ENCODE data around the gene ARL1. TPM values are rescaled to one million over a fixed set of nuclear protein-coding genes. Genes with fewer than 3 reads are reported as not detected.
"Not testable (repeated sequence)": the region's sequence is repeated elsewhere in the genome, so short reads cannot be mapped to it uniquely, and the experiment has no call there.

The ARL1 gene
- 100 to 1,000 TPM; 111 to 121 TPM for total RNA-seq
- long read RNA-seq, donor 1, transcript ARL1-201 (6 exons, 3,241 nt), result major isoform, 36 of 41 reads
- long read RNA-seq, donor 1, partial matches to known transcripts, result 1 of 41 reads
- long read RNA-seq, donor 1, other reads (novel, unspliced or antisense), result 3 of 41 reads
- long read RNA-seq, donor 2, transcript ARL1-201 (6 exons, 3,241 nt), result major isoform, 128 of 144 reads
- long read RNA-seq, donor 2, partial matches to known transcripts, result 0 of 144 reads
- long read RNA-seq, donor 2, other reads (novel, unspliced or antisense), result 14 of 144 reads

- DNase-seq (ENCODE audit: low spot score), result peak; percentile 97
- intact Hi-C loops (cut with DNase I), result no loop called here
These were observed at the start of gene ARL1 for GRCh38 chr12:101407436-101408345. Gene ARL1, minus strand, starts transcription at chr12:101407772. Its CDS starts 127 bp downstream, at chr12:101407645.

- intact Hi-C loops (cut with DNase I), result no loop called here
These were observed 48.1 kb upstream of the ARL1 start for GRCh38 chr12:101455685-101456084.

GRCh38 chr12:101441461-101442224, 34.1 kb upstream of the ARL1 start:
- intact Hi-C loops (cut with DNase I), result no loop called here
- no peak for DNase-seq (ENCODE audit: low spot score)

More at GRCh38 chr12:101455685-101456084, 48.1 kb upstream of the ARL1 start:
- DNase-seq (ENCODE audit: low spot score), result no peak

DNA sequence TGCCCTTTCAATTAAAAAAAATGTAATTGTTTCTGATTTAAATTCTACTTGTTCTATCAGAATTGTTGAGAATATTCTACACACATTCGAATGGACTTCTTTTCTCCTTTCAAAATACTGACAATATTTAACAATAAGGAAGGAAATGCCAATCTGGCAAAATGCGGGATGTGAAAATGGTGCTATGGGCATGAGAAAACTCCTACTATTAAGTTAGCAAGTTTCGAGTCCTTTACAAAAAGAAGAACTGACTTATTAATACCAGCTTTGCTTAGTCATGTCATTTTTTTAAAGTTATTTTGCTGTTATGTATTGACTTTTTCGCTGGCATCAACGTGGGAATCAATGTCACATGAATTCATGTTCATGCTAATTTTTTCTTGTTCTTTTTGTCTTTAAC, 31.7 kb upstream of the ARL1 start:
- no peak for DNase-seq (ENCODE audit: low spot score)

DNA sequence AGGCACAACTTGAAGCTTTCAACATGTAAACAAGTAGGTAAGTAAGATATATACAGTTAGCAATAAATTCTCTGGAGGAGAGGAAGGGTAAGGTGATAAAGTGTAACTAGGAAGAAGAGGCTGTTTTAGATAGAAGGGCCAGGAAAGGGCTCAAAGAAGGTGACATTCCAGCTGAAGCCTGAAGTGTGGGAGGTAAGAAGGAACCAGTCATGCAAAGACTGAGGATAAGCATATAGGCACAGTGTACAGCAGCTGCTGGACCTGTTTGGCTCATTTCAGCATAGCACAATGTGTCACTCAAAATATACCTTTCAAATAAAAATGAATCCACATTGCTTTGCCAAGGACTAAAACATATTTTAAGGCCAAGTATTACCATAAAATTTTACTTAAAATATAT, 28.6 kb upstream of the ARL1 start:
- intact Hi-C loops (cut with DNase I), result no loop called here
- no peak for DNase-seq (ENCODE audit: low spot score)

More for the DNA sequence above, 31.7 kb upstream of the ARL1 start:
- intact Hi-C loops (cut with DNase I), result no loop called here

GRCh38 chr12:101430456-101430855, 22.9 kb upstream of the ARL1 start:
- no peak for DNase-seq (ENCODE audit: low spot score)
- intact Hi-C loops (cut with DNase I), result no loop called here

GRCh38 chr12:101424620-101425019, 17.0 kb upstream of the ARL1 start:
- DNase-seq (ENCODE audit: low spot score), result no peak
- intact Hi-C loops (cut with DNase I), result no loop called here

DNA sequence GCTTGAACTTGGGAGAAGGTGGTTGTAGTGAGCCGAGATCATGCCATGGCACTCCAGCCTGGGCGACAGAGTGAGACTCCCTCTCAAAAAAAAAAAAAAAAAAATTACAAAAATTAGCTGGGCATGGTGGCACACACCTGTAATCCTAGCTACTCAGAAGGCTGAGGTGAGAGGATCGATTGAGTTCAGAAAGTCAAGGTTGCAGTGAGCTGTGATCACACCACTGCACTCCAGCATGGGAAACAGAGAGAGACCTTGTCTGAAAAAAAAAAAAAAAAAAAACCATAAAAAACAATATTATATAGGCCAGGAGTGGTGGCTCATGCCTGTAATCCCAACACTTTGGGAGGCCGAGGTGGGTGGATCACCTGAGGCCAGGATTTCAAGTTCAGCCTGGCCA, 14.5 kb upstream of the ARL1 start:
- intact Hi-C loops (cut with DNase I); DNase-seq (ENCODE audit: low spot score): not testable (repeated sequence)

DNA sequence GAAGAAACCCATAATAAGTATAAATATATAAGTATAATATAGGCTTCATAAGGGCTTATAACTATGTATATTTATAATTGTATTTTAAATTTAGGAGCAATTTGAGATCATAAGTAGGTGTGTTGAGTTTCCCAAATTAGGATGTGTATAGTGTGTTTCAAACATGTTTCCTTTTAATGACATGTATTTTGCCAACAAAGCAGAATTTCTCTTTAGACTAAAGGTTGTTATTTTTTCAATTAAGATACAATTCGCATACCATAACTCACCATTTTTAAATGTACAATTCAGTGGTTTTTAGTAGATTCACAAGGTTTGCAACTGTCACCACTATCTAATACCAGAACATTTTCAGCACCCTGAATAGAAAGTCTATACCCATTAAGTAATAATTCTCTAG, 7.7 kb upstream of the ARL1 start:
- intact Hi-C loops (cut with DNase I), result no loop called here
- no peak for DNase-seq (ENCODE audit: low spot score)

GRCh38 chr12:101414533-101415119, 7.1 kb upstream of the ARL1 start:
- no peak for DNase-seq (ENCODE audit: low spot score)
- intact Hi-C loops (cut with DNase I), result no loop called here

DNA sequence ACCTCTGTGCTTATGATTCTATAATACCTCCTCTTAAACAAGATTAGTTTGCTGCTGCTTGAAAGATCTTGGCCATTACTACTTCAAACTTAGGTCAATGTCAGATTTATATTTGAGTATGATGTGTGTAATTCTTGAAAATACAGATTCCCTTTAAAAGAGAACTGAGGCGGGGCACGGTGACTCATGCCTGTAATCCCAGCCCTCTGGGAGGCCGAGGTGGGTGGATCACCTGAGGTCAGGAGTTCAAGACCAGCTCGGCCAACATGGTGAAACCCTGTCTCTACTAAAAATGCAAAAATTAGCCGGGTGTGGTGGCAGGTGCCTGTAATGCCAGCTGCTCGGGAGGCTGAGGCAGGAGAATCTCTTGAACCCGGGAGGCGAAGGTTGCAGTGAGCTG, 2.6 kb upstream of the ARL1 start:
- intact Hi-C loops (cut with DNase I), result not testable (repeated sequence)

GRCh38 chr12:101407049-101407435, 530 bp downstream of the ARL1 start:
- intact Hi-C loops (cut with DNase I), result no loop called here
- DNase-seq (ENCODE audit: low spot score), result no peak

More for the DNA sequence above, 2.6 kb upstream of the ARL1 start:
- not testable (repeated sequence) for DNase-seq (ENCODE audit: low spot score)

GRCh38 chr12:101391181-101391580, 16.4 kb downstream of the ARL1 start:
- intact Hi-C loops (cut with DNase I); DNase-seq (ENCODE audit: low spot score): not testable (repeated sequence)

DNA sequence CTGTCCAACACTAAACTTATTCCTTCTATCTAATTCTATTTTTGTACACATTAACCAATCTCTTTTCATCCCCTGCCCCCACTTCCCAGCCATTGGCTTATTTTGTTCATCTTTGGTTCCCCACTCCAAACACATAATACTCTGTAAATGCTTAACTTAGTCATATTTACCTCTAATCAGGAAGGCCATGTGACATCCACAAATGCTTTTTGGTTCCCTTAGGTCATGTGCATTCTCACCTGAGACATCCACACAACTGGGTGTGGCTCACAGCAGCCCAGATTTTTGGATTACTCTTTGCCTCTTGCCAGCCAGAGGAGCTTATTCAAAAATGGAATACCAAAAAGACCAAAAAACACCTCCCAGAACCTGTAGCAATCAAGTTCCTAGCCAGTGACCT, 28.4 kb downstream of the ARL1 start:
- DNase-seq (ENCODE audit: low spot score), result no peak
- intact Hi-C loops (cut with DNase I), result no loop called here

- intact Hi-C loops (cut with DNase I), result no loop called here
- no peak for DNase-seq (ENCODE audit: low spot score)
These were observed 32.0 kb downstream of the ARL1 start for GRCh38 chr12:101375573-101375972.

DNA sequence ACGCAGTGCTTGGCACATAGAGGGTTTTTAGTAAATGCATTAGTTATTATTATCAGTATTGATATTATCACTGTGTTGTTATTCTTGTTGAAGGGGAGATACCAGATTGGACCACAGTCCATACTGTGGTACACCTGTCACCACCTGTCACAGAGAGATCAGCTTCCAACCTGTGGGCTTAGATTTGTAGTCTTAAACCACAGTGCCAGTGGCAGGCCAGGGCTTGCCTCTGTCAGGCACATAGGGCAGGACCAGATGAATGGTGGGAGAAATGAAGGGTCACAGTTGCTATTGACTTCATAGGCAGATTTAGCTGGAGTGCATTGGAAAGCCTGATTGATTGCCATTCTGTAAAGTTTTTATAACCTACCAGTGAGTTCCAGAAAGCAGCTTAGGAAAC, 35.1 kb downstream of the ARL1 start:
- intact Hi-C loops (cut with DNase I), result no loop called here
- DNase-seq (ENCODE audit: low spot score), result no peak

GRCh38 chr12:101368016-101368415, 39.6 kb downstream of the ARL1 start:
- intact Hi-C loops (cut with DNase I), result no loop called here
- no peak for DNase-seq (ENCODE audit: low spot score)

- no peak for DNase-seq (ENCODE audit: low spot score)
- intact Hi-C loops (cut with DNase I), result no loop called here
These were observed 46.1 kb downstream of the ARL1 start for GRCh38 chr12:101361455-101361854.

DNA sequence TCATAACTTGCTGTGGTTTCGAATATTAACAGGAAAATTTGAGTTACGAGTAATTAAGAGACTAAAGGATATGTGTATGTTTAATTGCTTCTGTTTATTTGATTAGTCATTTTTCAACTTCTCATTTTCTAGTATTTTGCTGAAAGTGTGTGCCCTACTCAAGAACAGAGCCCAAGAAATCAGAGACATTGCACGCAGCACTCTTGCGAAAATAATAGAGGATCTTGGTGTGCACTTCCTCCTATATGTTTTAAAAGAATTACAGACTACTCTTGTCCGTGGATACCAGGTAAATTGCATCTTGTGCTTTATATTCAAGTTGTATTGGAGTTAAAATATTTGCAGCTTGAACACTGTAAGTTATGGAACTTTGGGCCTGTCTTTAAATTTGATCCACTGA, 50.8 kb downstream of the ARL1 start:
- intact Hi-C loops (cut with DNase I), result no loop called here
- DNase-seq (ENCODE audit: low spot score), result no peak
